GM13976 (cell line): ENCODE data around the gene MOCOS.

Experiments
- DNase-seq: peaks from one replicate; pipeline ENCODE4 v3.0.0; 2012; ENCODE audit warnings: low spot score
- in situ Hi-C: fragments of 300-500 bp; cut with MboI; formaldehyde crosslinking; loops from one replicate; pipeline ENCODE4 v1.12.0; 2022; ENCODE audit warnings: low sequenced_read_pairs, mixed read lengths, inconsistent platforms; ENCODE audit not compliant: unreplicated experiment
- TF ChIP-seq, protein P1 (sequence below): IDR thresholded peaks from 2 replicates; pipeline ENCODE4 v1.5.1; 2012; ENCODE audit warnings: borderline replicate concordance, mild to moderate bottlenecking; ENCODE audit not compliant: insufficient read depth; ENCODE audit errors: extremely low read depth, missing control alignments, control extremely low read depth

MOCOS gene

DNA sequence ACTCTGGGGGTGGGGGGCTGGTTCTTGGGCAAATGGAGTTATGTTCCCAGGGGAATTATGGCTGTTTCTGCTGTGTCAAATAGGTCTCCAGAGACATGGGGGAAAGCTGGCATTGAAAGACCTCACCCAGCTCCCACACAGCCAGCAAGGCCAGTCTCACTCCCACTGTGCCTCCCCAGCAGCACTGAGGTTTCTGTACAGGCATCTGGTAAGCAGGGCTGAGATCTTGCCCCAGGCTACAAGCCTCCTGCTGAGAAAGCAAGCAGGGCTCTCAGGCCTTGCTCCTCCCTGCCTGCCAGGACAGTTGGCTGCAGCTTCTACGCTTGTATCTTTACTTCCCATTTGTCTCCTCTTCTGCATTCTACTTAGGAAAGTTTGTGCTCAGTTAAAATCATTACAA, 59.7 kb downstream of the MOCOS start:
- DNase-seq: no peak
- in situ Hi-C loops: no loop called here
- TF ChIP-seq, protein P1, sequence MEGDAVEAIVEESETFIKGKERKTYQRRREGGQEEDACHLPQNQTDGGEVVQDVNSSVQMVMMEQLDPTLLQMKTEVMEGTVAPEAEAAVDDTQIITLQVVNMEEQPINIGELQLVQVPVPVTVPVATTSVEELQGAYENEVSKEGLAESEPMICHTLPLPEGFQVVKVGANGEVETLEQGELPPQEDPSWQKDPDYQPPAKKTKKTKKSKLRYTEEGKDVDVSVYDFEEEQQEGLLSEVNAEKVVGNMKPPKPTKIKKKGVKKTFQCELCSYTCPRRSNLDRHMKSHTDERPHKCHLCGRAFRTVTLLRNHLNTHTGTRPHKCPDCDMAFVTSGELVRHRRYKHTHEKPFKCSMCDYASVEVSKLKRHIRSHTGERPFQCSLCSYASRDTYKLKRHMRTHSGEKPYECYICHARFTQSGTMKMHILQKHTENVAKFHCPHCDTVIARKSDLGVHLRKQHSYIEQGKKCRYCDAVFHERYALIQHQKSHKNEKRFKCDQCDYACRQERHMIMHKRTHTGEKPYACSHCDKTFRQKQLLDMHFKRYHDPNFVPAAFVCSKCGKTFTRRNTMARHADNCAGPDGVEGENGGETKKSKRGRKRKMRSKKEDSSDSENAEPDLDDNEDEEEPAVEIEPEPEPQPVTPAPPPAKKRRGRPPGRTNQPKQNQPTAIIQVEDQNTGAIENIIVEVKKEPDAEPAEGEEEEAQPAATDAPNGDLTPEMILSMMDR: no peak

DNA sequence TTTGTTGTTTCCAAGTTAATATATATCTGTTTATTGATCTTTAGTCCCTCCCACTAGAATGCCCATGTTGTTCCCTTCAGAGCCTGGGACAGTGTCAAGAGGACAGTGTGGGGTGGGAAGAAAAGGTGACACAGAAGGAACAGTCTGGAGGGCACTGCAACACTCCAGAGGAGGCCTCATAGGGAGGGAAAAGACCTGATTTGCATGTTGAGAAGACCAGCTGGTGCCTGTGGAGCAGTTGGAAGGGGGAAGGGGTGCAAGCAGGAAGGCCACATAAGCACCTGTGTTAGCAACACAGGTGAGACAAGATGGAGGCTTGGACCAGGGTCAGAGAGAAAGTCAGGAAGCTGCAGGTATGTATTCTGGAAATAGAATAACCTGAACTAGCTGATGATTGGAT, 62.1 kb downstream of the MOCOS start:
- TF ChIP-seq, protein P1: no peak
- no peak for DNase-seq
- in situ Hi-C loops: no loop called here

GRCh38 chr18:36250827-36251226, 63.5 kb downstream of the MOCOS start:
- TF ChIP-seq, protein P1: no peak
- DNase-seq: no peak
- in situ Hi-C loops: no loop called here

- TF ChIP-seq, protein P1: no peak
- in situ Hi-C loops: no loop called here
- no peak for DNase-seq
Measured at GRCh38 chr18:36255072-36255698, 67.9 kb downstream of the MOCOS start.

DNA sequence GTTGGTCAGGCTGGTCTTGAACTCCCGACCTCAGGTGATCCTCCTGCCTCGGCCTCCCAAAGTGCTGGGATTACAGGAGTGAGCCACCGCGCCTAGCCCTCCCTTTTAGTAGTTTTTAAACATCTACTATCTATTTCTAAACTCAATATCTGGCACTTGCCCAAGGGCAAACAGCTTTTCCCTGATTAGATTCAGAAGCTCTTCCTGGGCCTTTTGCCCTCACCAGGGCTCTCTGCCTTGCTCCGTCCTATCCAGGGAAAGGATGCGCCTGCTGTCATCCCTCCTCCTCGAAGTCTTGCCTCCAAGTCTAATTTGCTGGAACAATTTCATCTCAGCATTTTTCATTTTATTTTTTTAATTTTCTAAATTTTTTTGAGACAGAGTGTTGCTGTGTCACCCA, 68.8 kb downstream of the MOCOS start:
- TF ChIP-seq, protein P1: no peak
- DNase-seq: no peak
- in situ Hi-C loops: no loop called here

DNA sequence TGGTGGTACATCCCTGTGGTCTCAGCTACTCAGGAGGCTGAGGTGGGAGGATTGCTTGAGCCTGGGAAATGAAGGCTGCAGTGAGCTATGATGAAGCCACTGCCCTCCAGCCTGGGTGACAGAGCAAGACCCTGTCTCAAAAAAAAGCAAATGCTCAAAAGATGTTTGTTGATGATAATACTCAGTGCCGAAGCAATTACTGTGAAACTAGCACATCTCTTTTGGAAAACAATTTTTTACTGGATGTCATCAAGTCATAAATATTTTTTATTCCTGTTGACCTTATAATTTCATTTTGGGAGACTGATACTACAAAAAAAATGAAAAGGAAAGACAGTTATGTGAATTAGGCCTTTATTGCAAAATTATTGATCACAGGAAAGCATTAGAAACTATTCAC, 75.7 kb downstream of the MOCOS start:
- TF ChIP-seq, protein P1: no peak
- no peak for DNase-seq
- in situ Hi-C loops: no loop called here
